ENCODE data around the gene NR2E1. TPM values are rescaled to one million over a fixed set of nuclear protein-coding genes. Genes with fewer than 3 reads are reported as not detected.

Gene NR2E1
- total RNA-seq, 1 donor from 2014 or later: 1.0 TPM

DNA sequence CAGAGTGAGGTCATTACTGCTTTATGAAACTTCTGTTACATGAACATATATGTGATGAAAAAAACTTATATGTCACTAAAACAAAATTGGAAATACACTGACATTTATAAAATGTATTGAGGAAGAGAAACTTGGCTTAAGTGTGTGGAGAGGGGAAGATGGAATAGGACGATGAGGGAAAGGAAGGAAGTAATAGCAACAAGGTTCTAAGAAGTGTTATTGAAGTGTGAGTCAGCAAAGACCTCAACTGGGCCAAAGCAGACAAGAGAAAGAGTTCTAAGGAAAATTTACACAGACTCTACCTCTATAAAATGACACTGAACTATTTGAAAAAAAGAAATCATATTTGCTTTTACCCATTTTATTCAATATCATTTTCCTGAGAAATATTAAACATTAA is 56.7 kb downstream of the NR2E1 start:
- Histone ChIP-seq H3K36me3 (no peaks in the 10 kb centered on the region), H3K27ac (no peak overlapping the region), H3K27me3 (no peaks in the 10 kb centered on the region), H3K9ac (no peak overlapping the region), H3K9me3 (ENCODE audit: low read depth) (no peaks in the 10 kb centered on the region), H3K4me2 (no peak overlapping the region), H3K4me1 (peaks cover 13% of the 10 kb centered on the region), H4K20me1 (ENCODE audit: low read depth) (peaks cover 9% of the 10 kb centered on the region), H3F3A (ENCODE audit: low read depth) (no peaks in the 10 kb centered on the region), H3K4me3 (no peak overlapping the region), H3K79me2 (ENCODE audit: low read depth) (peaks cover 11% of the 10 kb centered on the region), H2AFZ (replicated peaks) (no peak overlapping the region)
- H3K27ac Mint-ChIP-seq: no peak overlapping the region
- no peaks in the 10 kb centered on the region for H3K27me3 Mint-ChIP-seq (ENCODE audit: insufficient read depth, low read depth)
- H3K36me3 Mint-ChIP-seq: peaks cover 30% of the 10 kb centered on the region
- H3K4me3 Mint-ChIP-seq: no peak overlapping the region
- no peak for DNase-seq (ENCODE audit: low spot score)
- H3K9me3 Mint-ChIP-seq: no peaks in the 10 kb centered on the region
- peaks cover 14% of the 10 kb centered on the region for H3K4me1 Mint-ChIP-seq
- TF ChIP-seq EZH2 (IDR thresholded peaks at IDR 0.05) (no peak), EZH2phosphoT487 (IDR thresholded peaks at IDR 0.05) (no peak)
- TF ChIP-seq, protein P1, sequence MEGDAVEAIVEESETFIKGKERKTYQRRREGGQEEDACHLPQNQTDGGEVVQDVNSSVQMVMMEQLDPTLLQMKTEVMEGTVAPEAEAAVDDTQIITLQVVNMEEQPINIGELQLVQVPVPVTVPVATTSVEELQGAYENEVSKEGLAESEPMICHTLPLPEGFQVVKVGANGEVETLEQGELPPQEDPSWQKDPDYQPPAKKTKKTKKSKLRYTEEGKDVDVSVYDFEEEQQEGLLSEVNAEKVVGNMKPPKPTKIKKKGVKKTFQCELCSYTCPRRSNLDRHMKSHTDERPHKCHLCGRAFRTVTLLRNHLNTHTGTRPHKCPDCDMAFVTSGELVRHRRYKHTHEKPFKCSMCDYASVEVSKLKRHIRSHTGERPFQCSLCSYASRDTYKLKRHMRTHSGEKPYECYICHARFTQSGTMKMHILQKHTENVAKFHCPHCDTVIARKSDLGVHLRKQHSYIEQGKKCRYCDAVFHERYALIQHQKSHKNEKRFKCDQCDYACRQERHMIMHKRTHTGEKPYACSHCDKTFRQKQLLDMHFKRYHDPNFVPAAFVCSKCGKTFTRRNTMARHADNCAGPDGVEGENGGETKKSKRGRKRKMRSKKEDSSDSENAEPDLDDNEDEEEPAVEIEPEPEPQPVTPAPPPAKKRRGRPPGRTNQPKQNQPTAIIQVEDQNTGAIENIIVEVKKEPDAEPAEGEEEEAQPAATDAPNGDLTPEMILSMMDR (IDR thresholded peaks at IDR 0.05): no peak

DNA sequence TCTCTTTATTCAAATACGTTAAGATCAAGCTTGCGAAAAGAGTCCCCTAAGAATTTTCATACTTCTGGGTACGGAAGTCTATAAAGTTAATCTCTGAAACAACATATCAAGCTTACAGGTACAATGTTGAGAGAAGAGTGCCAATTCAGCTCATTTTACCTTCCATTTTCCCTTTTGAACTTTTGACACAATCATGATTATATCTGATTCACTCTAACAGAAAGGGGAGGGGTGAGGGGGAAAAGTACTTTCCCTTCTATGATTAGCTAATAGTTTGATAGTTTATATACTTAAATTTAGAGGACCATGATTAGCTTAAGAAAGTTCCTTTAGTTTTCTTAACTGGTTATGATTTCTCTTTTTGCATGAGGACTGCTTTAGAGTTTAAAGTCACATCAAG is 61.5 kb downstream of the NR2E1 start:
- H3K27ac Mint-ChIP-seq: no peak overlapping the region
- H3K79me2 ChIP-seq (ENCODE audit: low read depth): peaks cover 11% of the 10 kb centered on the region
- no peak overlapping the region for H3K4me3 Mint-ChIP-seq

DNA sequence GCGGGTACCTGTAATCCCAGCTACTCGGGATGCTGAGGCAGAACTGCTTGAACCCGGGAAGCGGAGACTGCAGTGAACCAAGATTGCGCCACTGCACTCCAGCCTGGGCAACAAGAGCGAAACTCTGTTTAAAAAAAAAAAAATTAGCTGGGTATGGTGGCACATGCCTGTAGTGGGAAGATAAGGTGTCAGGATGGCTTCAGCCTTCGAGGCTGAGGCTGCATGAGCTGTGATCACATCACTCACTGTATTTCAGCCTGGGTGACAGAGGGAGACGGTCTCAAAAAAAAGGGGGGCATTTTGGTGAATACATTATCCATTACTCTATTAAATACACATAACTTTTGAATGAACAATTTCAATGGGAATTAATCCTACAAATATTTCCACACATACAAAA is 62.6 kb downstream of the NR2E1 start:
- DNase-seq (ENCODE audit: low spot score): no peak
- H3K27ac ChIP-seq: no peak overlapping the region
- no peak overlapping the region for H3K4me3 ChIP-seq
- TF ChIP-seq, protein P1 (IDR thresholded peaks at IDR 0.05): no peak
- no peak for TF ChIP-seq EZH2 (IDR thresholded peaks at IDR 0.05)
- TF ChIP-seq EZH2phosphoT487 (IDR thresholded peaks at IDR 0.05): no peak
- H3K9ac ChIP-seq: no peak overlapping the region
- H3K9me3 ChIP-seq (ENCODE audit: low read depth): no peaks in the 10 kb centered on the region
- H3K79me2 ChIP-seq (ENCODE audit: low read depth): peaks cover 11% of the 10 kb centered on the region
- Mint-ChIP-seq H3K27ac (peak overlapping the region; percentile 83), H3K4me1 (peaks cover 19% of the 10 kb centered on the region), H3K36me3 (no peaks in the 10 kb centered on the region), H3K4me3 (no peak overlapping the region), H3K27me3 (ENCODE audit: insufficient read depth, low read depth) (no peaks in the 10 kb centered on the region), H3K9me3 (no peaks in the 10 kb centered on the region)
- no peaks in the 10 kb centered on the region for H3K27me3 ChIP-seq
- peaks cover 17% of the 10 kb centered on the region for H3K4me1 ChIP-seq
- peaks cover 18% of the 10 kb centered on the region for H4K20me1 ChIP-seq (ENCODE audit: low read depth)
- H2AFZ ChIP-seq (replicated peaks): no peak overlapping the region
- no peaks in the 10 kb centered on the region for H3F3A ChIP-seq (ENCODE audit: low read depth)
- no peak overlapping the region for H3K4me2 ChIP-seq
- no peaks in the 10 kb centered on the region for H3K36me3 ChIP-seq

More for the DNA sequence above, 61.5 kb downstream of the NR2E1 start:
- DNase-seq (ENCODE audit: low spot score): no peak
- Mint-ChIP-seq H3K36me3 (peaks cover 3% of the 10 kb centered on the region), H3K9me3 (no peaks in the 10 kb centered on the region), H3K4me1 (peaks cover 19% of the 10 kb centered on the region), H3K27me3 (ENCODE audit: insufficient read depth, low read depth) (no peaks in the 10 kb centered on the region)
- H3F3A ChIP-seq (ENCODE audit: low read depth): no peaks in the 10 kb centered on the region
- no peaks in the 10 kb centered on the region for H3K36me3 ChIP-seq
- H3K27ac ChIP-seq: no peak overlapping the region
- no peaks in the 10 kb centered on the region for H3K9me3 ChIP-seq (ENCODE audit: low read depth)
- no peaks in the 10 kb centered on the region for H3K27me3 ChIP-seq
- H3K9ac ChIP-seq: no peak overlapping the region
- H2AFZ ChIP-seq (replicated peaks): no peak overlapping the region
- H3K4me1 ChIP-seq: peaks cover 17% of the 10 kb centered on the region
- H4K20me1 ChIP-seq (ENCODE audit: low read depth): peaks cover 15% of the 10 kb centered on the region
- no peak overlapping the region for H3K4me3 ChIP-seq
- H3K4me2 ChIP-seq: peak overlapping the region; percentile 43
- TF ChIP-seq, protein P1 (IDR thresholded peaks at IDR 0.05): no peak
- no peak for TF ChIP-seq EZH2 (IDR thresholded peaks at IDR 0.05)
- TF ChIP-seq EZH2phosphoT487 (IDR thresholded peaks at IDR 0.05): no peak
